GM18511 (cell line): ENCODE results near the gene EFCAB6.

ENCODE experiments used
- ATAC-seq: cut with Tn5 transposase; IDR thresholded peaks from one replicate; pipeline ENCODE4 v1.9.1; 2021; ENCODE audit warnings: mild to moderate bottlenecking, moderate library complexity; ENCODE audit not compliant: unreplicated experiment

Gene EFCAB6

GRCh38 chr22:43817402-43817801, 5.3 kb upstream of the EFCAB6 start:
- ATAC-seq, result no peak

- no peak for ATAC-seq
Measured at GRCh38 chr22:43814264-43814663, 2.2 kb upstream of the EFCAB6 start.

- no peak for ATAC-seq
Measured at GRCh38 chr22:43812890-43813289, 785 bp upstream of the EFCAB6 start.

DNA sequence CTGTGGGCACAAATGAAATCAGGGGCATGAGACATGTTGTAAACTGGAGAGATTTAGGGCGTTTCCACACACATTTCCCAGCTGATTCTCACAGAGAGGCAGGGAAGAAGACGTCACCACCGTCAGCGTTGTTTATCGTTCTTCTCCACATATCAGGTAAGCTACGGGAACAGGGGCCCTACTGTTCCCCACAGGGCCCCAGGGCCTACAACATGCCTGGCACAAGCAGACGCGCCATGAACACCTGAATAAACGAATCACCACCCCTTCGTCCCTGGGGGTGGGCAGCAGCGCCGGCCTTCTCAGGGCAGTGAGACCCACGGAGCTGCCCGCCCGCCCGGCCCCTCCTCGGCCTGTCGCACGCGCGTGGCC, 342 bp downstream of the EFCAB6 start:
- ATAC-seq, result no peak

- ATAC-seq, result no peak
Measured at GRCh38 chr22:43802897-43803495, 9.1 kb downstream of the EFCAB6 start.

DNA sequence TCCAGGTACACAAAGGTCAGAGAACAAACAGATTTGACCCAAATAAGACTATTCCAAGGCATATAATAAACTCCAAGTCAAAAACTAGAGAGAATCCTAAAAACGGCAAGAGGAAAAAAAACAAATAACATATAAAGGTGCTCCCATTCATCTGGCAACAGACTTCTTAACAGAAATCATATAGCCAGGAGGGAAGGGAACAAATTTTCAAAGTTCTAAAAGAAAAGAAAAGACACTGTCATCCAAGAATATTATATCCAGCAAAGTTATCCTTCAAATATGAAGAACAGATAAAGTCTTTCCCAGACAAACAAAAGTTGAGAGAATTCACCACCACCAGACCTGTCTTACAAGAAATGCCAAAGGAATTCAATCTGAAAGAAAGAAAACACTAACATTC, 11.1 kb downstream of the EFCAB6 start:
- ATAC-seq, result no peak

- no peak for ATAC-seq
Measured at GRCh38 chr22:43798492-43798891, 13.6 kb downstream of the EFCAB6 start.

DNA sequence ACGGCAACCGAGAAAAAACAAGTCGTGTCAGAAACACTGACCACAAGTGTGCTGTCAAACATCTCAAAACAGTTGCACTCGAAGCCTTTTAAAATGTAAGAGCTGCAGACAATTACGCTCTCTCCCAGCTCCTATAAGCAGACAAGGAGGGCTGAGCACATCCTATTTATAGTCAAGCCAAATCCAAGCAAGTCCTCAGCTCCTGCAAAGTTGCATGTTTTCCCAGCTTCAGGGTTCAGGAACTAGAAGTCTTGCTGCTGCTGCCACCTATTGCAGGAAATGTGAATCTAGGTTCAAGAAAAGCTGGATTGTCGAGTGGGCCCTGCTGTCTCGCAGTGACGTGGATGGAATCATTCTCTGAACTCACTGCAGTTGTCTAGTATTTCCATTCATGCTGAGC, 15.5 kb downstream of the EFCAB6 start:
- ATAC-seq, result no peak

- no peak for ATAC-seq
Measured at GRCh38 chr22:43795320-43795719, 16.8 kb downstream of the EFCAB6 start.

DNA sequence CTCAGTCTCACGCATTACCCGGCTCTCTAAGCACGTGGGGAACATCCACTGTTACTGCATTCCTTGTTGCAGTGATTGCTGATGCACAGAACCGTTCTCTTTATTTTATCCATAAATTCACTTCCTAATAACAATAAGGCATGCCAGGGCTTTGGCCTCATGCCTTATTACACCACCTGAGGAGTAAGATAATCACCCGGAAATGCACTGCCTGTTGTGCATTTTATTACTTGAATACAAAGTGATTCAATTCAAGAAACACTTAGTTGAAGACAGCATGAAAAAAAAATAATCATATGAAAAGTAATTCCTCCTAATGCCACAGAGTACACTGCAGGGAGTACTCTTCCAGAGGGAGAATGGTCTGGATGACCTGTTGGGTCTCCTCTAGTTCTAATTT, 19.2 kb downstream of the EFCAB6 start:
- ATAC-seq, result no peak

- no peak for ATAC-seq
Measured at GRCh38 chr22:43789452-43789851, 22.7 kb downstream of the EFCAB6 start.

- no peak for ATAC-seq
Measured at GRCh38 chr22:43783777-43784176, 28.3 kb downstream of the EFCAB6 start.

GRCh38 chr22:43782448-43782847, 29.7 kb downstream of the EFCAB6 start:
- no peak for ATAC-seq

GRCh38 chr22:43777286-43777685, 34.8 kb downstream of the EFCAB6 start:
- ATAC-seq, result no peak

DNA sequence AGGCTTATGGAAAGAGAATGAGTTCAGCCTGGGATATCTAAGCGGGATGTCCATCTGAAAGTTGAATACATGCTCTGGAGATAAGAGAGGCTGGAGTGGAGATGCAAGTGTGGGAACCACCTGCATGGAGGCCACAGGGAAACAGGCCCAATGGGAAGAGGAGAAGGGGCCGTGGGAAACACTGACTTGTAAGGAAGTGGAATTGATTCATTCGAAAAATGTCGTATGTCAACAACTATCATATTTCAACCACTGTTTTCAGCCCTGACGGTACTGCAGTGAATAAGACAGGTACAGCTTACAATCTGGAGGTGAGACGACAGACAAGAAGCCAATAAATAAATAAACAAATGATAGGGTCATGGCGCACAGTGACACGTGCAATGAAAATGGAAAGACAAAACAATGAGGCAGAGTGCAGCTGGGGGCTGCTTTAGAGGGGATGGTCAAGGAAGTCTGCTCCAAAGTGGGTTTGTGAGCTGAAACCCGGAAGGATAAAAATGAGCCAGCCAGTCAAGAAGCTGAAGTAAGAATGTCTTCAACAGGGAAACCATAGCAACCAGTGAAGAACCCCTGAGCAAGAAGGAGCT, 35.9 kb downstream of the EFCAB6 start:
- ATAC-seq, result no peak

DNA sequence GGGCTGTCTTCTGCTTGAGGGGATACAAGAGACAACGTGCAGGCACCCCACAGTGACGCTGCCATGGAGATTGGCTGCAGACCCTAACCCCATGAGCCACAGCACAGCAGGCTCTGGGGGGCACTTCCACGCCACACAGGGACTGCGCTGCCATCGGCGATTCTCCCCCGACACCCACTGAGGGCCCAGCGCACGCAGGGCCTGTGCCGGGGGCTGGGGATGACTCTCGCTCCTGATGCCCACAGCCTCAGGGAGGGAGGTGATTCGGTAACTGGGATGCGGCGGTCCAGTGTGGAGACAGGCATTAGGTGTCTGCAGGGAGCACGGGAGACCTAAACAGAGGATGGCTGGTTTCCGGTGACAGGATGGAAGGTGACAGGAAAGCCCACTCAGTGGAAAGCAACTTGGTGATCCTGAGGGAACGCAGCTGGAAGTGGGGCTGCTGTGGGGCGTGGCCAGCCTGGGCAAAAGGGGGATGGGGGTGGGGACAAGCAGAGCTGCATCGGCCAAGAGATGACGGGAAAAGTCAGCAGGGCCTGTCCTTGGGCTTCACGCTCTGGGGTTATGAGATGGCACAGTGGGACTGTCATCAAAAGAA, 37.7 kb downstream of the EFCAB6 start:
- no peak for ATAC-seq

DNA sequence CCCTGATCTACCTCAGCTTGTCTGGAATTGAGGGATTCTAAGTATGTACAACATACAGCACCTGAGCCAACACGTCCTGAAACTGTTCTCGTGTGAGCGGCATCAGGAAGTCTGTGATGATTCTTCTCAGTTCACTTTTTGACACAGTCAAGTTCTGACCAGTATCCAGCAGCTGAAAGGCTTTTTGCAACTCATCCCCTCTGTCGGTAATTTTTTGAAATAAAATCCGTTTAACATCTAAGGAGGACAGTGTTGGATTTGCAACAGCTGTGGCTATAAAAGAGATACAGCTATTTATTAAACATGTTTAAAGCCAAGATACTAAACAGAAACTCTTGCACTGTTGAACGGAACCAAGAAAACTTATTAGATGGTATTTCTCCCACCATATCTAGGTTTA, 39.3 kb downstream of the EFCAB6 start:
- ATAC-seq, result no peak

- ATAC-seq, result no peak
Measured at GRCh38 chr22:43755452-43755851, 56.7 kb downstream of the EFCAB6 start.

- ATAC-seq, result no peak
Measured at GRCh38 chr22:43755011-43755410, 57.1 kb downstream of the EFCAB6 start.

GRCh38 chr22:43754176-43754575, 57.9 kb downstream of the EFCAB6 start:
- no peak for ATAC-seq

DNA sequence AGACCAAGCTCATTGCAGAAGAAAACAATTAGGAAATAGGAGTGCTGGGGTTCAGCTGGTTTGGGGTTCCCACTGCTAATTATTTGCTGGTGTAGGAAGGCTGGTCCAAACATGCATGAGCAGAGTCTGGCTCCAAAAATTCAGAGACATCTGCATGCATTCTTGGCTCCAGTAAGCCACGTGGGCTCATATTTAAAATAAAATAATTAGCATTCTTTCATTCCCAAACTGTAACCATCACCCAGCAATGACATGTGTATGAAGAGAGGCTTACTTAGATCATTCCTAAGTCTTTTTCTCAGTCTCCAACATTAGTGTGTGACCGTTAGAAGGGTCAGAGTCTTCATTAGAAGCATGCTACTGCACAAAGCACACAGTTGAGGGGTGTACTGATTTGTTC, 58.4 kb downstream of the EFCAB6 start:
- ATAC-seq, result no peak

DNA sequence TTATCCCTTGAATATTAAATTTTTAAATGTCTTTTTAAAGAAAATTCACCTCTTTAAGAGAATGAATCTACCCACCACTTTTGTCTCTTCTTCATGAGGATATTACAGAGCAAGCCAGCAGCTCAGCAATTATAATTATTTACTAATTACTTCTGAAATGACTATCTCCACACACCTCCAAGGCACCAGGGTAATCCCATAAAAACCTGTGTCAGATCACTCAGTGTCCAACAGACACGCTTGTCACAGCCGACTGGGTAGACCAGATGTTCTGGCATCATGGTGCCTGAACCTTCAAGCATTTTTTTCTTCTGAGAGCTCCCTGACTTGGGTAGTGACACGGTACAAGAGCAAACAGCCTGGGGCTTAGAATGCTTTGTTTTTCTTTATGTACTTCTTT, 61.4 kb downstream of the EFCAB6 start:
- ATAC-seq, result no peak

- ATAC-seq, result no peak
Measured at GRCh38 chr22:43749473-43749872, 62.6 kb downstream of the EFCAB6 start.
